NCI-H1092 (cell line): Measurements from ENCODE around the gene PLA1A.

Source experiments
- DNase-seq: peaks from one replicate; lab custom pipeline; 2025; lab: John Stamatoyannopoulos, UW

PLA1A gene

DNA sequence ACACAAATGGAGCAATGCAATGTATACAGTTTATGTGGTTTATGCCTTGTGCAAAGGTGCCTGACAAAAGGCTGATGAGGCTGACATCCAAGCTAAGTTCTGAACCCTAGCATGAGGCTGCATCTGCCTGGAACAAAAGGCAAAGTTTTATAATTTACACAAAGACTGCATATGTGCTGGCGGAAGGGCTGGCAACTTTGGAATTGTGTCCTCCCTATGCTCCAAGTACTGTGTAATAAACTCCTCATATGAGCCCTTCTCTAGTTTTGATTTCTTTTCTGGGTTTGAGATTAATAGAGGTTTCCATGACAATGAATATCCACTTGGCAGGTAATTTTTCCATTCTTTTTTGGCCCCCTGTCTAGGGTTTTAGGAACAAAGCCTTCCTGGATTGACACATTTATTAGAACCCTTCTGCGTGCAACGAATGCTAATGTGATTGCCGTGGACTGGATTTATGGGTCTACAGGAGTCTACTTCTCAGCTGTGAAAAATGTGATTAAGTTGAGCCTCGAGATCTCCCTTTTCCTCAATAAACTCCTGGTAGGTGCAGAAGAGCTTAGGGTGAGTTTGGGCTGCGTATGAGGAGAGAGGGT lies 10.8 kb downstream of the PLA1A start:
- no peak for DNase-seq

DNA sequence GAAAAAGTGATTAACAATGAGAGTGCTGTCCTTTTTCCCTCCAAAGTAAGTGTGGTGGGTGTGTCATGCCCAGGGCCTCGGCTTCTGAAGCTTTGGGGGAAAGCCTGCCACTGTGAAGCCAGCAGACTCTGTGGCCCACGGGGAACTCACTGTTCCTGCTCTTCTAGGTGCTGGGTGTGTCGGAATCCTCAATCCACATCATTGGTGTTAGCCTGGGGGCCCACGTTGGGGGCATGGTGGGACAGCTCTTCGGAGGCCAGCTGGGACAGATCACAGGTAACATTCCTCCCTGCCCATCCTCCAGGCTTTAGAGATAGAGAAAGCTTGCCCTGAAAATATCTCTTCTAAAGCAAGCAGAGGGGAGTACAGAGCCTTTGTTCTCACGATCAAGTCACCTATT lies 11.6 kb downstream of the PLA1A start:
- no peak for DNase-seq

DNA sequence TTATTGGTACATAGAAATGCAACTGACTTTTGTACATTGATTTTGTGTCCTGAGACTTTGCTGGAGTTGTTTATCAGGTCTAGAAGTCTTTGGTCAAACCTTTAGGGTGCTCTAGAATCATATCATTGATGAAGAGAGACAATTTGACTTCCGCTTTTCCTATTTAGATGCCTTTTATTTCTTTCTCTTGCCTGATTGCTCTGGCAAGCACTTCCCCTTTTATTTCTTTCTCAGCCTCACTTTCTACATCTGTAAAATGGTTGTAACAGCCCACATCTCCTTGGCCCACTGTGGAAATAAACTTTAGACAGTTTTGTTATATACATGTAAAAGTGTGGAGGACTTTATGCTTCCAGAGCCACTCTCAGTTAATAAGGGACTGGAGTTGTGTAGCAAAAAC lies 14.0 kb downstream of the PLA1A start:
- no peak for DNase-seq

DNA sequence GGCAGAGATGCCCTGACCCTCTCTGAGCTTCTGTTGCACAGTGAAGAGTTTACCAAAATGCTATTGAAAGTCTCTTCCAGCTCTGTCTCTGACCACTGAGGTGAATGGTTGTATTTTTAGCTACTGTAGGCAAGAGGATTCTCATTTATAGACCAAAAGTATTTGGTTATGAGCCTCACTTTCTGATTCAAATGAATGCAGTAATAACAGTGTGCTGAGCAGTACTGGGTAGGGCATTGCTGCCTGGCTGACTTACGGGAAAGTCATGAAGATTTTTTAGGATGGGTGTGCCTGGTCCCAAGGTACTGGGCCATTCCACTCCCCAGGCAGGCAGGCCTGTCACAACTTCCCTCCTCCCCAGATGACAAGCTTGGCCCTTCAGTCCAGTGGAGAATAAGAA lies 15.5 kb downstream of the PLA1A start:
- DNase-seq: no peak

DNA sequence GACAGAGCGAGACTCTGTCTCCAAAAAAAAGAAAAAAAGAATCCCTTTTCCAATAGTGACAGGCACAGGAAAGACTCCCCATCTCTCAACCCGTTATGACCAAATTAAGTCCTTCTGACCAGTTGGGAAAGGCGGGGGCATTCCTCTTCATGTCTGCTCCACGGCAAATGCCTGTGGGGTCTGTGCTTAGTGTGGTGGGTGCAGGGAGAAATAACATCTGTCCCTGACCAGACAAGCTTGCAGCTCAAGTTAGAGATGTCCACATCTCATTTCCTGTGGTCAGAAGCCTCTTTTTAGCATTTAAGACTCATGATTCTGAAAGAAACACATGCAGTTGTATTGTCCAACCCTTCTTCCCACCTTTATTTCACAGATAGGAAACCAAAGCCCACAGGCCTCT lies 16.2 kb downstream of the PLA1A start:
- no peak for DNase-seq

DNA sequence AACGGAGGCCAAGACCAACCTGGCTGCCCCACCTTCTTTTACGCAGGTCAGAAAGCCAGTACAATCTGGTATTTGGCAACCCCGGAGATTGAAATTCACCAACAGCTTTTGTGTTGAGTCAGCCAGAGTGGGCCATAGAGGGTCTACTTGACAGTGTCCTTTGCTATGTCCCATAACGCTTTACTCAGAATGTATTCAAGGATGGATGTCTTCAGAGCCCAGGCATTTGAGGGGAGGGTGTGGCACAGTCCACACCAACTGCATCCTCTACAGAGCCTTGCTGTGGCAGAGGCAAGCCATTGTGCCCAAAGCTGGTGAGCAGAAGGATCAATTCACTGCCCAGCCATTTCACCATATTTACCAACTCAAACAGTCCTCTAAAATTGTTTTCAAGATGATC lies 18.4 kb downstream of the PLA1A start:
- DNase-seq: no peak

DNA sequence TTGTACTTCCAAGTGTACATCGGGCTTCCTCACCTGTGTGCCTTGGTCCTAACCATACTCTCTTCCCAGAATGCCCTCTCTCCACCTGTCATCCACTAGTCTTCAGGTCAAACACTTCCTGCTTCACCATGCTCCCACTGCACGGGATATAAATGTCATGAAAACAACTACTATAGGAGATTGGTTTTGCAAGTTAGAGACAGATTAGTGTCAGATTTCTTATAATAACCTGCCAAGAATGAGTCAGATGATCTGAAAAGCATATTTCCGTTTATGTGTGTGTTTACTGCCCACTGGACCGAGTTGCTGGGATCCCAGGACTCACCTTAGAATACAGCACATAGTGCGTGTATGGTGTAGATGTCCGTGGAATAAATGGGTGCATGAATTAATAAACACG lies 21.4 kb downstream of the PLA1A start:
- DNase-seq: no peak

DNA sequence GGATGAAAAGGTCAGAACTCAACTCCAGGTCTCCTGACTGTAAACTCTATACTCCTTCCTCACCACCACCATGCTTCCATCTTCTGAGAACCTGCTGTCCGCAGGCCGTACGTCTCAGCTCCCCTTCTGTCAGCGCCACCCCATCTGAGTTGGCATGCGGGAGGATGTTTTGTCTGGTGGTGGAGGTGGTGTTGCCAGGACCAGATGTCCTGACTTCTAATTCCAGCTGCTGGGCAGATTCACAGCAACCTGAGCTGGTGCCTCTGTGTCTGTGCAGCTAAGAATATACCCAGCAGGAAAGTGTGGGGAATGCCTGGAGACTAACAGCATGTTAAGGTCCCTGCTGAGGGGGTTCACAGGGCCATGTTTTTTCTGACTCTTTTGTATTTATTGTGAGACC lies 23.2 kb downstream of the PLA1A start:
- DNase-seq: no peak

DNA sequence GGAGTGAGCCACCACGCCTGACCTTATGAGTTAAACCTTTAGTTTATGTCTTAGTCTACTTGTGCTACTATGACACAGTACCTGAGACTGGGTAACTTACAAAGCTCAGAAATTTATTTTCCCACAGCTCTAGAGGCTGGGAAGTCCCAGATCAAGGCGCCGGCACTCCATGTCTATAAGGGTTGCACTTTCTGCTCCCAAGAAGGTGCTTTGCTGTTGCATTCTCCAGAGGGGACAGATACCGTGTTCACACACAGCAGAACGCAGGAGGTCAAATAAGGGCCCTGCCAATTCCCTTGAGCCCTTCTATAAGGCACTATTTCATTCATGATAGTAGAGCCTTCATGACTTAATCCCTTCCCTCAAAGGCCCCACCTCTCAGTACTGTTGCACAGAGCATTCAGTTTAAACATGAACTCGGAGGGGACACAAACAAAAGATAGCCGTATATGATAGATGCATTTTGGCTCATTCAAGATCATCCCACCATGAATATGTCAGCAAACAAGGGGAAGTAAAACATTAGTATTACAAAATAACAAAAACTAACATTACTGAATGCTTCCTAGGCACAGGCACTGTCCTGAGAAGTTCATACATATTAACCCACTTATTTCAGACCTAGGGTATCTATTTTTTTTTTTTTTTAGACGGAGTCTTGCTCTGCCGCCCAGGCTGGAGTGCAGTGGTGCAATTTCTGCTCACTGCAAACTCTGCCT lies 26.5 kb downstream of the PLA1A start:
- no peak for DNase-seq

DNA sequence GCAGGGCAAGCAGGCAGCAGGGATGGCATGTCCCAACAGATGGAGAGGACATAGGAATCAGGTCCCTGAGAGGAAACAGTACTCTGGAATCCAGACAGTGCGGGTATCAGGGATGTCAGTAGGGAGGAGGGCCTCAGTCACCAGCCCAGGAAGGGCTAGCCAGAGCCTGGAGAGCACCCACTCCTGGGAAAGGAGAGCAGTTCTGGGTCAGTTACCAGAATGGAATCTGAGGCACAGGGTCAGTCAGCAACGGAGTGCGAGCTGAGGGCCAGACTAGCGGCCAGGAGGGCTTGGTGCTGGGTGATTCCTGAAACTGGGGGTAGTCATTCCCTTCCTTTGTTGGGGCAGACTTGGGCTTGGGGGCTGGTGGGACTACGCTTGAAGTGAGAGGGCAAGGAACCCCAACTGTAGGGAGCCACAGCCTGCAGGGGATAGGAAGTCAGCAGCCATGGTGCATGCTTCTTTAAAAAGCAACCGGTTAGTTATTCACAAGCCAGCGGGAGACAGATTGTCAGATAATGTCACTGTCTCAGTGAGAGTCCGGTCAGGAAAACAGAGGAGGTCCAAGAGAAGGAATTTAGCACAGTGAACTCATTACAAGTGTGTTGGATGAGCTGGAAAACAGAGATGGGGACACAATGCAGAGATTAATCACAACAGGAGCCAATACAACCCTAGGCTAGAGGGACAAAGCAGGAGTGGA lies 27.9 kb downstream of the PLA1A start:
- DNase-seq: no peak

DNA sequence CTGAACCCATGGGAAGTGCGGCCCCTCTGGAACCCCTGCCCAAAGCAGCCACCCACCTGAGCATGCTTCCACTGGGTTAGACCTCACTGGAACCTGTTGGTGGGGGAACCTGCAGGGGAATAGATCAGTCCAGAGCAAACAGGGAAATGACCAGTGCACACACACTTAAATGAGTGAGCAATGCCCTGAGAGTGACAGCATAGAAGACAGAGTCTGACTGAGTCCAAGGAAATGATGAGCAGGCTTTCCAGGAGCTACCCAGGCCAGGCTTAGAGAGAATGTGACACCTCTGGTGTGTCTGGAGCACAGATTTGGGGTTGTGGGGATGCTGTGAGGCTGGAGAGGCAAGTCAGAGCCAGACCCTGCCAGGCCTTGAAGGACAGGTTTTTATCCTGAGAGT lies 28.5 kb downstream of the PLA1A start:
- DNase-seq: no peak

DNA sequence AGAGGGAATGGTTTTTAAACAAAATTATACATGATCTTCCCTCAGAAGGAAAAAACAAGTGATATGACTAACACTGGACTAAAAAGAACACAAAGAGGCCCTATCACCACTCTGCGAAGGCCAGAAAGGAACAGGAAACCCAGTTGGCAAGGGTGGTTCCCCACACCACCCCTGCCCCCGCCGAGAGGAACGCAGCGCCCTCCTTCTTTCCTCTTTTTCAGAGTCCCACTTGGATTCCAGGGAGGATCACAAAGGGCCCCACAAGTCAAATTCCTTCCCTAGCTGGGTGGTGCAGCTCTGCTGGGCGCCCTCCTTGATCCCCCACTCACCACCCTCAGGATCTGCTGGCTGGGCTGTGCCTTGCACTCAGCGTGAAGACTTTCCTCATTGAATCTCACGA lies 29.8 kb downstream of the PLA1A start:
- DNase-seq: no peak

DNA sequence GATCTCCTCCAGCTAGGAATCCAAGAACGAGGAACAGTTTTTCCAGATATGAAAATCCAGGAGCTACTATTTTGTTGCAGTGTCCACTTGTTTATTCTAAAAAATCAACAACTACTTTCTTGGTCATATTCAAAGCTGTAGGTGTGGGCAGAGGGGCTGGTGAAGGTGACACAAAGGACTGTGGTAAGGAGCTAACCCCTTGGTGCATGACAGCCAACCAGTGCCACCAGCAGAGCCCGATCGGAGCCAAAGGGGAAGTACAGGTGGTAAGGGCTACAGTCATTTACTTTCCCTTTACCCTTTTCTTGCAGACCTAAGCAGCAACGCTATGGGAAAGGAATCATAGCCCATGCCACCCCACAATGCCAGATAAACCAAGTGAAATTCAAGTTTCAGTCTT lies 30.7 kb downstream of the PLA1A start:
- DNase-seq: no peak

DNA sequence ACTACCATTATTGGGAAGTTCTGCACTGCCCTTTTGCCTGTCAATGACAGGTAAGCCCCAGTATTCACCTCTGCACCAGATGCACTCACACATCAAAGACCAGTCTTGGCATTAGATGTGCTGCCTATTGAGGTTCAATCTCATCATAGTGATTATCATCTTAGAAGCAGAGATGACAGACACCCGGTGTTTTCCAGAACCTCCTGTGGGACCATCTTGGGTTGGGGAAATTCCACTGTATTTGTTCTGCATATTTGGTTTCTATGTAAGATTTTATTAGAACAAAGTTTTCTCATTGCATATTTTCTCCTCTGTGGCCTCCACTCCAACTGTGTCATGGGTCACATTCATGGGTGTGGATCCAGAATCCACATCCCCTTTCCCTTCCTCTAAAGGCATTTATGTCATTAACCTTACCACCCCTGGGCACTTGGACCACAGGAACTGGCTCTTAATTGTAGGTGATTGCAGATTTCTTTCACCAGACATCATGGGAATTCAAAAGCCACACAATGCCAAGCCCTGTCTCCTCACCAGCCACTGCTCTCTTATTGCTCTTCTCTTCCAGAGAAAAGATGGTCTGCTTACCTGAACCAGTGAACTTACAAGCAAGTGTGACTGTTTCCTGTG lies 31.2 kb downstream of the PLA1A start:
- no peak for DNase-seq

DNA sequence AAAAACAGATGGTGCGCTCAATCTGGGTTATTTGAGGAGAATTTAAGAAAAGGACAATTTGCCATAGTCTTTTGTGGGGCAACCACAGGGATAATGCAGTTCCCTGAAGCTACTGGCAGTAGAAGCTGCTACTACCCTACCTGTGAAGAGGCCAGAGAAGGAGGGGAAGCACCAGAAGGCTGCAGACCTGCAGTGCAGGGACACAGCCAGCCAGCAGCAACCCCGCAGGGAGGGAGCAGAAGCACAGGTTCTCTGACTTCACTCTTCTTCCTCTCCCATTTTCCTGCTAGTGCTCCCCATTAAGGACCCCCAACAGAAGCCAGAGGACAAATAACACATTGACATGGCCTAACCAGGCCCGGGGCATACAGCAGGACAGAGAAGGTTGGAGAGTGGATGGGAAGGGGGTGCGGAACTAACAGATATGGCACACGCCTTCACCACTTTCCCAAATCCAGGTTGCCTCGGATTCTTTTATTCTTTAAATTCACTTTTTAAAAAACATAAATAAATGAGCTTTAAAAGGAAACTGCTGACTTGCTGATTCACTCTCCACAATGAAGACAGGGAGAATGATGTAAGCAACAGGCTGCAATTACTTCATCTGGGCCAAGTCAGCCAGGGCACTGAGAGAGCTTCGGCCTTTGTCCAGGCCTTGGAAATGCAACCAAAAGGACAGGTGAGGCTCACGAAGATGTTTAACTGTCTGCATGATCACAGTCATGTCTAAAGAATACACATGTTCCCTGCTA lies 32.6 kb downstream of the PLA1A start:
- DNase-seq: no peak

DNA sequence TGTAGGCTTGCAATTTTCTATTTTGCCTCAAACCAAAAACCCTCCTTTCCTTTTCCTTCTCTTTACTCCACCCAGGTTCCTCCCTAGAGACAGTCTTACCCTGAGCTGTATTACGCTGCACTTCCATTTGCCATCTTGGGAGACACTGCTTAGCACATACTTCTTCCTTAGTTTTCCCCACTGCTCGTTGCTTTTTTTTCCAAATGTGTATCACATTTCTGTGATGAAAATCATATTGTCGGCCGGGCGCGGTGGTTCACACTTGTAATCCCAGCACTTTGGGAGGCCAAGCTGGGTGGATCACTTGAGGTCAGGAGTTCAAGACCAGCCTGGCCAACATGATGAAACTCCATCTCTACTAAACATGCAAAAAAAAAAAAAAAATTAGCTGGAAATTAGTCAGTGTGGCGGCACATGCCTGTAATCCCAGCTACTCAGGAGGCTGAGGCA lies 33.2 kb downstream of the PLA1A start:
- DNase-seq: no peak

DNA sequence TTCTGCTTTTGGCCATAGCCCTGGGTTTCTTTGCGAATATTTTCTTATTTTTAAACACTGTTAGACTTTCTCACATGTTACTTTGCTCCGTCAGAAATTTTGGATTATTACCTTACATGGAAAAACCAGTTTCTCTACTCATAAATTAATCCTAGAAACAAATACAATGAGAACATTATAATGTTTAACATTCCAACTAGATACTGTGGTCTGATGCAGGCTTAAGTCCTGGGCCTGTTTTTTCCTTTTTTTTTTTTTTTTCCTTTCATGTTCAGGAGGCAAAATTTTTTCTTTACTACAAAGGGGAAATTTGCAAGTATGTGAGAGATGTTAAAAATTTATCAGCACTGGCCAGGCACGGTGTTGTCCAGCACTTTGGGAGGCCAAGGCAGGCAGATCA lies 33.8 kb downstream of the PLA1A start:
- DNase-seq: no peak

DNA sequence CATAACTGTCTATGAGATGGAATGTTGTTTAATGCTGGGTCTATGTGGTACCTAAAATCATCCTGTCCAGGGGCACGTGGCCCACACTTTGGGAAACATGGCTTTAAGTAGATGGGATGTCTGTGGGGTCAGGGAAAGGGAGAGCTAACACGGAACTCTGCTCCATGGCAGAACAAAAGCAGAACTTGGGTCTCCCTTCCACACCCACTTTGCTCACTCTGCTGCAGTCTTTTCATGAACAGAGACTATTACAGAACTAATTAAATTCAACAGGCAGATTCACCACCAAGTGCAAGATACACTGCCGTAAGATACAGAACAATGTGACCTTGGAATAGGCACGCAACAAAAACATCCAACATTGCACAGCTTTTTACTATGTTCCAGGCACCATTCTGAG lies 34.5 kb downstream of the PLA1A start:
- DNase-seq: no peak

DNA sequence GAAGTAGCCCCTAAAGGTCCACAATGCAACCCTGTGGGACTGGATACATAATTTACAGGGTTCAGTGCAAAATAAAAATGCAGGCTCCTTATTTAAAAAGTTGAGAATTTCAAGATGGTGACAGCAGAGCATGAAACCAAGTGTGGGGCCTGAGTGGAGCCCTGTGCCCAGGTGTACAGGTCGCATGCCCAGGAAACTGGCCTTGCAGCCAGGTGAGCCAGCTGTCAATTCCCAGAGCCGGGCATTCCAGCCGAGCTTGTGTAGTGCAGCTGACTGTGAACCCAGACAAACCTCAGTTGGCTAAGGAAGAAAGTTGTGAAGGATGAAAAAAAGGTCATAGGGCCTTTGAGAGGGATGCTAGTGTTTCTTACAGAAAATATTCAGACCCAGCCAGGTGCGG lies 35.1 kb downstream of the PLA1A start:
- no peak for DNase-seq

DNA sequence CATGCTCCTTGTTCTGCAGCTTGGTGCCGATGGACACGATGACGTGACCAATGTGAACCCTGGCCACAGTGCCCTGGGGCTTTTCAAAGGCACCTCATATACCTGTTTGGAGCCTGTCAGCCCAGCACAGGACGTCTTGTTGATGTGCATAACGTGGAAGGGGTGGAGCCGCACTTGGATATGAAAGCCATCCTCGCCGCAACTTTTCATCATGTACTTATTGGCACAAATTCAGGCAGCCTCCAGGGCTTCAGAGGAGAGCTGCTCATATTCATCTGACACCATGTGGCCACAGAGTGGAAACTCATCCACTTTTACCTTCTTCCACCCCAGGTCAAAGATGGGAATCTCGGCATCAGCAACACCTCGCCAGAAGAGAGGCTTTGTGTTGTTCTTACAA lies 38.0 kb downstream of the PLA1A start:
- DNase-seq: no peak

DNA sequence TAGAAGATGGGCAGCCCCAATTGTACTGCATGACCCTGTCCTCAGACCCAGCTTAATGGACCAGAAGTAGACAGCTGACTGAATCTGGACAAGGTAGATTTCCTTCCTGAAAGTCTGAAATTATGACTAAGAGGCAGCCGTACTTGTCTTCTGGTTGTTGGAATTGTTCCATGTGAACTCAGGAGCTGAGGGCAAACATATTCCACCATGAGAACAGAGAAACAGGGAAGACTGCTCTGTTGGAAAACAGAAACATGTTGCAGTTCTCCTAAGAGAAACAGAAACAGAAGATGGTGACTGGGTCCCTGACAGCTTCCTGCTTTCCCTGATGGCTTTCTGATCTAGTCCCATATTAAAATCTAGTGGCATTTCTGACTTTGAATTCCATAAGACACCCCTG lies 38.6 kb downstream of the PLA1A start:
- no peak for DNase-seq

DNA sequence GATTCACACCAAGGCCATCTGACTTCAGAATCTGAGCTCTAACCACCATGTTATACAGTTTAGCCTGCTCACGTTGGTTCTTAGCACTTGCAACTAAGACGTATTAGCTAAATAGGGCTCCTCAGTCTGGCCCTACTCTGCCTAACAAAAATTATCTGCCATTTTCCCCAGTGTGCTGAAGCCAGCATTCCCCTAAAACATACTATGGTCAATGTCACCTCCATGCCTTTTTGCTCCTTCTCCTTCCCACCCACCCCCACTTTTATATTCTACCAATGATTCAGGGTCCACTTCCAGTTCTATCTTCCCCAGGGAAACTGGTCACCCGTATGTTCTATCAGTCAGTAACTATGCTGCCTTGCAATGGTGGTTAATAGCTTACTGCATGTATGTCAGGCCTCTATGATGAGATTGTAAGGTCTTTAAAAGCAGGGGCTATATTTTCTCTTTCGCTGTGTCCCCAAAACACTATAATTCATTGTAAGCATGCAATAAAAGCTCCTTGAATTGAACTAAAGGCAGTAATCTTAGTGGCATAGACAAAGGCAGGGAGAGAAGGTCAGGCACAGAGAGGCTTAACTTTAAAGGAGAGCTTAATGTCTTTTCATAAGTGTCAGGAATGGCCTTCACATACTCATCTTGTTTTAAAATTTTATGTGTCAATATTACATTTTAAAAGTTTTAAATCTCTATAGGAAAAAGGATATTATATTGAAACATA lies 39.4 kb downstream of the PLA1A start:
- no peak for DNase-seq
